Limb (tissue), 2 donors: ENCODE results near the gene TDRD9.

Source experiments
- DNase-seq, 2 donors: peaks; one replicate each; pipeline ENCODE4 v3.0.0-alpha.2; 2016; ENCODE audit errors: extremely low spot score in 2 of 2

The TDRD9 gene

DNA sequence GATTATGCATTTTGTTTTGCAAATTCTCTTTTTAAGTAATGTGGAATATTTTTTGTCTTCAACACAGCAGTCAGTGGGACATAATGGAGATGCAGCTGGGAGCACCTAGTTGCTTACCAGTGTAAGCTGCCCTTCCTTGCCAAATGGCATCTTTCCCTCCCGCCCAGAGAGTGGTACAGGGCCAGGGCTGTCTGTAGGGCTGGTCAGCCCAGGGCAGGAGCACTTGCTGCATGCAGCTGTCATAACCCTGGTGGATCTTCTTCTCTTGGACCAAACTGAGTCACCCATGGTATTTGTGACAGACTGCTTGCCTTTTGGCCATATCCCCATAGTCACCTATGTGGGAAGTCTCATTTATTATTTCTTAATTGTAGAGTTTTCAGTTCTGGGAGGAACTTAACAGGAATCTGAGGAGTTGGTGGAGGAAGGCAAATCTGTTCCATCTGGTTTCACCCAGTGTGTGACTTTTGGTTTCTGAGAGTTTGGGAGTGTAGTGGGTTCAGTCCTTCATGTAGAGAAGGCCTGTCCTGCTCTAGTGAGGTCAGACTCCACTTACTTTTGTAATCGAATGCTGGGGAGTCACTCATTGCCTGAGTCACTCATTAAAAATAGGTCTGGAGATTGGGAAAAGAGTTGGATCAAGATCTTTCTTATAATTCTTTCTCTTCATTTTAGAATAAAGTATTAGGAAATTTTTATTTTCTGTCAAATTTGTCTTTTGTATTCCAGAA is 95.2 kb downstream of the TDRD9 start:
- no peak for DNase-seq

DNA sequence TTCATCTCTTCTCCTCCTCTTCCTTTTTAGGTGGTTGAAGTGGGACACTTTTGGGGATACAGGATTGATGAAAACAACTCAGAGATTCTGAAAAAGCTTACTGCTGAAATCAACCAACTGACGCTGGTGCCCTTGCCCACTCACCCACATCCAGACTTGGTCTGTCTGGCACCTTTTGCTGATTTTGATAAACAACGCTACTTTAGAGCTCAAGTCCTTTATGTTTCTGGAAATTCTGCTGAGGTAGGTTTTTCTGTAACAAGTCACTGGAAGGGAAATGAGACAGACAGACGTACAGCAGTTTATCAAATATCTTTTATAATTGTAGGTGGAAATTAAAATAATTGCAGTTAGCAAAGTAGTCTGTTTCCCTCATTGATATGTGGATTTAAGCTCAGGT is 97.3 kb downstream of the TDRD9 start:
- no peak for DNase-seq

DNA sequence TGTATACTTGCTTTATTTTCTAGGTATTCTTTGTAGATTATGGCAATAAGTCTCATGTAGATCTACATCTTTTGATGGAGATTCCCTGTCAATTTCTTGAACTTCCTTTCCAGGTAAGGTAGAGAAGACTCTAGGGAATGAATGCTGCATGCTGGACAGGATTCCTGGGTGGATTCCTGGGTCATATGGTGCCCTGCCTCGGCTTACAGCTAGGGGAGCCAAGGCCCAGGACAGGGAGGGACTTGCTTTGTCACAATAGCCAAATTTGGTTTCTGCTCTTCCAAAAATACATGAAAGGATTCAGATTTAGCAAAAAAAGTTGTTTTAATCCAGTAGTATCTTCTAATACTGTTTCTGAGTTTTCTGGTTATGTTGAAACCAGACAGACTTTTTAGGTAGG is 97.8 kb downstream of the TDRD9 start:
- DNase-seq: no peak

DNA sequence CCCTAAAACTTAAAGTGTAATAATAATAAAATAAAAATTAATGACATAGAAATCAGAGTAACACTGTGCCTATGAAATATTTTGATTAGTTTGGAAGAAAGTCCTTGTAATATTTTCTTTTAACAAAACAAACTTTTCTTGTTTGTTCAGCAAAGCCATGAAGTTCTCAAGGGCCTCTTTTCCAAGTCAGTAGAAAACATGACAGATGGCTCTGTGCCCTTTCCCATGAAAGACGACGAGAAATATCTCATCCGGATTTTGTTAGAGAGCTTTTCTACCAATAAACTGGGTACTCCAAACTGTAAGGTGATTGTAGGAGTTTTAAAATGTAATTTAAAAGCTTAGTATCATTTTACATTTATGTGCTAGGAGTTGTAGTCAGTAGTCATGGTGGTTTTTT is 102.7 kb downstream of the TDRD9 start:
- DNase-seq: no peak

DNA sequence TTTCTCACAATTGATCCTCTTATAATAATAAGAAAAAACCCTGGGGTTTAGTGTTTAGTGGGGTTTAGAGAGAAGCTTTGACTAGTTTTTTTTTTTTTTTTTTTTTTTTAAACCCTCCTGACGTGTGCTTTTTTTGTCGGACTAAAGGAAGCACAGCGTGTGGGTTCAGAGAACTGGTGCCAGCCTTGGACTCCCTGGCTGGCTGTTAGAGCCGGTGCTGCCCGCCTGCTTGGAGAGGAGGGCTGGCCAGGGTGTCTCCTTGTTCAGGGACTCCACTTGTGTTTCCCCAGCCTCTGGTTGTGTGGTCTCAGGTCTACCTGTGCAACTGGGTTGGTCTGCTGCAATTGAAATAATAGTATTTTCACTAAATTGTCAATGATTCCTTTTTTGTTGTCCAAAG is 103.1 kb downstream of the TDRD9 start:
- no peak for DNase-seq

DNA sequence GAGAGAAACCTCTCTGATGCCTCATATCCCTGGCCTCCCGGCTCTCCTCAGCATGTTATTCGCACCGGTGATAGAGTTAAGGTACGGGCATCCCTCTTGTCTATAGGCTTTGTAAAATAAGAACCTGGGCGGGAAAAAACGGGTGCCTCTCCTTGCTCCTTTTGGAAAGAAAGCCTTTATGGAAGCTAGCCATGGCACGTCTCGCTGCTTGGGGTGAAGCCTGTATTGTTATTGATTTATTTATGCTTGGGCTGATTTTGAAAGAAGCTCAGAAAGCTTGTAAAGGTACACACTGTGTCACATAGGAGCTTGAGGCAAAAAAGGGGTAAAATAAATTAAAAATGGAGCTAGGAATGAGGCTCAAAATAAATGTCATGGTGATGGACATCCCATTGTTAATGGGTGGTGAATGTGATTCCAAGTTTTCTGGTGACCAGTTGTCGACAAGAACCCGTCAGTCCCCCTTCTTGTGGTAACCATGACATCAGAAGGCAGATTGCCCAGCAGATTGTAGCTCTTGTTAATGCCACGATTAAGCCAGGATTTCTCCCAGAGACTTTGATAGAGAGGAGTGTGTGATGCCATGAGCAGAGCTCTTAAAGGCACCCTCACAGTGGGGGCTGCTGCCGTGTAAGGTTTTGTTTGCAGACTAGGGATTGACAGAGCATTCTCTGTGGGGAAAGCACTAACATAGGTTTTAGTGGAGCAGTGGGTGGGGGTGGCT is 106.9 kb downstream of the TDRD9 start:
- DNase-seq: no peak

DNA sequence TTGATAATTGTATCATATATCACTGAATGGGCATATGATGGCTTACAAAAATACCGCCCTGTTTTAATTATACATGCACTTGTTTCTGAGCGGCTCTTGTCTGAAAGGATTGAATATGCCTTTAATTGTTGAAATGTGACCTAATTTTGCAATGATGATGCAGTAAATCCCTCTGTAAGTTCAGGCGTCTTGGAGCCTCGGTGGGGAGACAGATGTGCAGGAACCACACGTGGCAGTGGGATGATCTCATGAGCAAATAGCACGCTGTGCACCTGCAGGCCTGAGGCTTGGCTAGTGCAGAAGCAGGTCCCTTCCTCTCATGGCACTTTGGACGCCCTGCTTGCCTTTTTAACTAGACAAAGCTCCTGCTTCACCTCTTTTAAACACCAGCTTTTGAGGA is 108.0 kb downstream of the TDRD9 start:
- DNase-seq: no peak

DNA sequence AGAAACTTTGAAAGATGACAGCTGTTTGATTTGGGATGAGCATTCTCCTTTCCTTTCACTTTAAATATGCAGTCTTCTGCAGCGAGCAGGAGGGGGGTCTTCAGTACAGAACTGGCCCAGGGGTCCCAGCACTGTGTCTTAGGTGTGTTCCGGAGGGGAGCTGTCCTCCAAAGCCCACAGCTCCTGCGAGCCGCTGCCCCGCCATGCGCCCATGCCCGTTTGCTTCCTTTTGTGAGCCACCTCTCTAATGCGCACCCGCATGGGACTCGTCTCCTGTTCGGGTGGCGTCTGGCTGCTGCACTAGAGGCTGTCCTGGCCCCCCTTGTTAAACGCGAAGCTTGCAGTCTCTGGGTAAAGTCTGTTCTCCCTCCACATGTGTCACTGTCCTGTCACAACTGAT is 108.8 kb downstream of the TDRD9 start:
- no peak for DNase-seq

DNA sequence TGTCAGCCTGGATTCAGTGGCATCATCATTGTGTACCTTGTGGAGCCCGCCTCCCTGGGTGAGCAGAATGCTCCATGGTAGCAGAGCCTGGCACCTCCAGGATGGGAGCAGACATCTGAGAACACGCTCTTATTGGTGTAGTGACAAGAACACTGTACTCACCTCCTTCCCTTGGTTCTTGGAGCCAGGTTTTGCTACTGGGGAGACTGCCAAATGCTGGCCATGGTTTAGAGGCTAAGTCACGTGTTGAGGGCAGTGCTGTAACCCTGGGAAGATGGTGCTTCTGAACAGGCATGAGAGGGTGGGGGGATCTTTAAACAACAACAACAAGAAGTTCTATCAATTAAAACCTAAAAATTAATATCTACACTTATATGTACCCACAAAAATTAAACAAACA is 109.6 kb downstream of the TDRD9 start:
- no peak for DNase-seq

DNA sequence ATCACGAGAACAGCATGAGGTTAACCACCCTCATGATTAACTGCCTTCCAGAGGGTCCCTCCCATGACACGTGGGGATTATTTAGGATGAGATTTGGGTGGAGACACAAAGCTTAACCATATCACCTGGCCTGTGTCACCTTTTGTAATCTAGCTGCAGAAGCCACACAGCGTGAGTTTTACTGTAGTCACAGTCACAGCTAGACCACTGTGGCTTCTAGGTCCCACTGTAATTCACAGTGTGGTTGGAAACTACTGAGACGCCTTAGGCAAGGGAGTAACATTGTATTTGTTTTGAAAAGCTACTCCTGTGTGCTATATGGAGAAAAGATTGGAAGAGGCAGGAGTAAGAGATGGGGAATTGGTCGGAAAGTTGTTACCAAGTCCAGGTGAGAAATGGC is 111.0 kb downstream of the TDRD9 start:
- no peak for DNase-seq

DNA sequence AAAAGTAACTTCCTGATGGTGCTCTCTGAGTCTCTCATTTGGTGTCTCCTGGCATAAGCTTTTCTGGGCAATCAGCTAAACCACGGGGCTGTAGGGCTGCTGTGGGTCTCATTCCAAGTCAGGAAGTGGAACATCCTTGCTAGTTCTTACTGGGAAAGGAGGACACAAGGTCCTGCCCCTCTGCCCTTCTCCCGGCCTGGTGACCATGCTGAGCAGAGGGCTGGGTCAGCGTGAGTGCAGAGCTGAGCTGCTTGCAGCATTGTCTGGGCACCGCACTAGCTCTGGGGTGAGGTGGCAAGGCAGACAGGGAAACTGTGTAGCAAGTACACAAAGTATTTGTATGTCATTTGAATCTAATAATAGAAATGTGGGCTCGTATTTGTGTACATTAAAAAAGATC is 112.3 kb downstream of the TDRD9 start:
- no peak for DNase-seq

DNA sequence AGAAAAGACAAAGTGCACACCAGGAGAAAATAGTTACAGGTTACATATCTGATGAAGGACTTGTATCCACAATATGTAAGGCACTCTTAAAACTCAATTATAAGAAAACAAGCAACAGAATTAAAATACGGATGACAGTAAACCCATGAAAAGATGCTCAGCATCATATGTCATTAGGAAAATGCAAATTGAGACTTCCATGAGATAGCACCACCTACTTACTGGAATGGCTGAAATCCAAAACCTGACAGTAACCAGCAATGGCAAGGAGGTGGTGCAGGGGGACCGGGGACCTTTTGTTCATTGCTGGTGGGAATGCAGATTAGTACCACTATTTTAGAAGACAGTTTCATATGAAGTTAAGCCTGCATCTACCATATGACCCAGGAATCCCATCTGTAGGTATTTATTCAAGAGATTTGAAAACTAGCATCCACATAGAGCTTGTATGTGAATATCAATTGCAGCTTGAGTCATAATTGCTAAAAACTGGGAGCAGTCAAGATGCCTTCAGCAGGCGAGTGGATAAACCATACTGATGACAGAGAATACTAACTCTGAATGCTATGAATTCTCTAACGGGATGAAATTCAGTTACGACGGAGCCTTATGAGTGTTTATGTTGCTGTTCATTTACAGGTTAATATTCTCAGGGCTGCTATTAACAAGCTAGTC is 113.3 kb downstream of the TDRD9 start:
- DNase-seq: no peak

DNA sequence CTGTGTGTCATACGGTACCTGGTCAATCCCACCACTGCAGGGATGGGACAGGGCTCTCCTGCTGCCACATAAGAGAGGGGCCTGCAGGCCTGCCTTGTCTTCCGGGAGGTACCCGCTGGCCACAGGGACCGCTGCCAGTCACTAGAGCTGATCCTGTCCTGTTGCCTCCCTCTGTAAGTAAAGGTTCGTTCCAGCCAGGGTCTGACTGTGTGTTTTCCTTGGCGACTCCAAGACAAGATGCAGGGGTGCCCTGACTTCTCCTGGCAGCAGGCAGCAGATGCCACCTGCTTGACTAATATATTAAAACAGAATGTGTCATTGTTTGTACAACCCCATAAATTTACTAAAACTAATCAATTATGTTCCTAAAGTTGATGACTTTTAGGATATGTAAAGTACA is 115.8 kb downstream of the TDRD9 start:
- no peak for DNase-seq

DNA sequence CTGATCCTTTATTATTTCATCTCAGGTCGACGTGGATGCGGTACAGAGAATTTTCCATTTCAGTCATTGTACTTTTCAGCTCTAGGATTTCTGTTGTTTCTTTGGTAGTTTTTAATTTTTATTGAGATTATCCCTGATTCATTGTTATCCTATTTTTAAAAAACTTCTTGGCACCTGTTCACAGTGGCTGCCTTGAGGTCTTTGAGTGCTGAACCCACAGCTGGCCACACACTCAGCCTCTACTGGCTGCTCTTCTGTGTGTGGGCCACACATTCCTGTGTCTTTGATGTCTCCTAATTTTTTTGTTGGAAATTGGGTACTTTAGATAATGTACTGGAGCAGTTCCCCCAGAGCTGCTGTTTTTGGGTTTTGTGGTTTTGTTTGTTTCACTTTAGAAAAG is 119.5 kb downstream of the TDRD9 start:
- no peak for DNase-seq

DNA sequence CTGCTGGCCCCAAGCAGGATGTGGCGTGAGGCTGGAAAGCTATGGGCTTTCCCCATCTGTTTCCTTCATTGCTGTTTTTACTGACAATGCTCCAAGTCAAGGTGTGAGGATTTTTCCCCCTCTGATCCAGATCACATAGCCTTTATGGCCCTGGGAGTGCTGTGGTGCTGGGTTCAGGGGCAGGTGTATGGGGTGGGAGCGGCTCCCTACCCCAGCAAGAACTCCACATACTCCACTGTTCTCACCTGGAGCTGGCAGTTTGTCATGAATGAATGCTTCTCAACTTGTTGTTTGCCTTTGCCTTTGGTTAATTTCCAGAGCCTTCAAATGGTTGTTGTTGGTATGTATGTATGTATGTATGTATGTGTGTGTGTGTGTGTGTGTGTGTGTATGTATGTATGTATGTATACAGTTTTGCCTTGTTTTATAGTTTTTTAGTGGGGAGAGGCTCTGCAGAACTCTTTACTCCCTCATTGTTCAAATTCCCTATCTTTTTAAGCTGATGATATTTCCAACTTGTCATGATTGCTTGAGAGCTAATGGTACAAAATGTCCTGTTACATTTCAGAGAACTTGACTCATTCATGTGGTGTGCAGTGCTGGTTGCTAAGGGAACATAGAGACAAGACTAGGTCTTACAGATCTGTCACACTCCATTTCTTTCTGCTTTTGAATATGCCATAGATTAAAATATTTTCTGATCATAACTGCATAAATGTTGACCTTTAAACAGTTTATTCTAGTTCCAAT is 120.7 kb downstream of the TDRD9 start:
- no peak for DNase-seq

DNA sequence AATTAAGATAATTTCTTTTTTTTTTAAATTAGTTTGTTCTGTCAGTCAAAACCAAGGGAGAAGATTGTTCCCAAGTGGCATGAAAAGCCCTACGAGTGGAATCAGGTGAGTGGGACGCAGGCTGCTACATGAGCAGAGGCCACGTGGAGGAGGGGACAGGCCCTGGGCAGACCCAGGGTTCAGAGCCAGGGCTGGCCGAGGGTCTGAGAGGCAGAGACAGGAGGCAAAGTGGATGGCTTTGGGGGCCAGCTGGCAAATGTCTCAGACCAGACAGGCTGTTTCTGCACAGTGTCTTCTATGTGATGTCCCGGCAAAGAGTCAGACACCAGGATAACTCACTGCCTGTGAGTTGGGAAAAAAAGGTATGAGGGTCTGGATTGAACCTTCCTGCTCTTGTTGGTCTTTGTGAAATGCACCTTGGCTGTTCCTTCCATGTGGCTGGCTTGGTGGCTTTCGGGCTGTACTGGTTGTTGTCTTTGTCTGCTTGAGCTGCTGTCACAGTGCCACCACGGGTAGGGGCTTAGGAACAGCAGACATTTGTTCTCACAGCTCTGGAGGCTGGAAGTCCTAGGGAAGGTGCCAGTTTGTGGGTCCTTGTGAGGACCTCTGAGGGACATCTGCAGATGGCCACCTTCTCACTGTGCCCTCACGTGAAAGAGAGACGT is 121.5 kb downstream of the TDRD9 start:
- DNase-seq: no peak

DNA sequence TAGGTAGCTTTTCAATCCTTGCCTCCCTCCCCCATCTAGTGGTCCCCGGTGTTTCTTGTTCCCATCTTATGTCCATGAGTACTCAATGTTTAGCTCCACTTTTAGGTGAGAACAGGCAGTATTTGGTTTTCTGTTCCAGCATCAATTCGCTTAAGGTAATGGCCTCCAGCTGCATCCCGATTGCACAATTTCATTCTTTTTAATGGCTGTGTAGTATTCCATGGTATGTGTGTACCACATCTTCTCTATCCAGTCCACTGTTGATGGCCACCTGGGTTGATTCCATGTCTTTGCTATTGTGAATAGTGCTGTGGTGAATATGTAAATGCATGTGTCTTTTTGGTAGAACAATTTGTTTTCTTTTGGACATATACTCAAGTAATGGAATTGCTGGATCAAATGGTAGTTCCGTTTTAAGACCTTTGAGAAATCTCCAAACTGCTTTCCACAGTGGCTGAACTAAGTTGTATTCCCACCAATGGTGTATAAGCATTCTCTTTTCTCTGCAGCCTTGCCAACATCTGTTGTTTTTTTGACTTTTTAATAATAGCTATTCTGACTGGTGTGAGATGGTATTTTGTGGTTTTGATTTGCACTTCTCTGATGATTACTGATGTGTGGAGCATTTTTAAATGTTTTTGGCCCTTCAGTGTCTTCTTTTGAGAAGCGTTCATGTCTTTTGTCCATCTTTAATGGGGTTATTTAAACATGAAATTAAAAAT is 123.0 kb downstream of the TDRD9 start:
- no peak for DNase-seq

DNA sequence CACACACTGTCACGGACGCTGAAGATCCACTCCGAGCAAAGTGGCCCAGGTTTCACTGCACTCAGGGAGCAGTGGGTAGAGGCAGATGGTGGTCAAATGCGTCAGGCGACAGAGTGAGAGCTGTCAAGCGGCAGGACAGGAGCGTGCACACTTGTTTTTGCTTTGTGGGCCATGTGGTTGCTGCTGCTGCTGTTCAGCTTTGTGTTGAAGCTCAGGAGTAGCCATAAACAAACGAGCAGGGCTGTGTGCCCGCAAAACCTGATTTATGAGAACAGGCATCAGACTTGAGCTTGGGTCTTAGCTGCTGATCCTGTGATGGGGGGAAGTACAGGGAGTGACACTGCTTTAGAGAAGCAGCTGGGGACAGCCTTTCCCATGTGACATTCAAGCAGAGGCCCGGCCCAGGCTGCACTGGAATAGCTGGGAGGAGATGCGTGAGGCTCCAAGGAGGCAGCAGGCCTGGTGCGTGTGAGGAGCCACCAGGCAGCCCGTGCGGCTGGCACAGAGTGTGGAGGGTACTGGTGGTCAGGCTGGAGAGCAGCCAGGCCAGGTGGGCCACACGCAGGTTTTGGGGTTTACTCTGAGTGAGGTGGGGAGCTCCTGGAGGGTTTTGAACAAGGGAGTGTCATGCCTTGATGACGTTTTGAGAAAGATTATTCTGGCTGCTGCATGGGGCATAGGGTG is 126.1 kb downstream of the TDRD9 start:
- no peak for DNase-seq

DNA sequence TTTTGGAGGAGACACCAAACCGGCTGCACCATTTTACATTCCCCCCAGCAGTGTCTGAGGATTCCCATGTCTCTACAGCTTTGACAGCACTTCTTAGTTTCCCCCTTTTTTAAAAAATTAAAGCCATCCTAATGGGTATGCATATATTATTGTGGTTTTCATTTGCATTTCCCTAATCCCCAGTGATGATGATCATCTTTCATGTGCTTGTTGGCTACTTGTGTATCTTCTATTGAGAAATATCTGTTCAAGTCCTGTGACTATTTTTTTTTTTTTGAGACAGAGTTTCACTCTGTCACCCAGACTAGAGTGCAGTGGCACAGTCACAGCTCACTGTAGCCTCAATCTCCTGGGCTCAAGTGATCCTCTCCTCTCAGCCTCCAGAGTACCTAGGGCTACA is 134.0 kb downstream of the TDRD9 start:
- DNase-seq: no peak

DNA sequence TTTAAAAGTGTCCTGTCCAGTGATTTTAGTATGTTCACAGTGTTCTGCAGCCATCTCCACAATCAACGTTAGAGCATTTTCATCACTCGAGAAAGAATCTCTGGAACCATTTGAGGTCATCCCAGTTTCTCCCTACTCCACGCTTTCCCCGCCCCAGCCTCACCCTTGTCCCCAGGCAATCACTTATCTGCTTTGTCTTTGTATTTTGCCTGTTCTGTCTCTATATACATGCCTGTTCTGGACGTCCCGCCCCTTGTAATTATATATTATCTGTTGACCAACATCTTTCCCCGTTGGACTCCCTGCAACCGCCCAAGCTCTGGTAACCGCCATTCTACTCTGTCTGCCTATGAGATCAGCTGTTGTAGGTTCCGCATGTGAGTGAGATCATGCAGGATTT is 135.7 kb downstream of the TDRD9 start:
- no peak for DNase-seq
